ENCODE results near the gene EPHA3.
"Not testable (repeated sequence)": the region's sequence is repeated elsewhere in the genome, so short reads cannot be mapped to it uniquely, and the experiment has no call there.

The EPHA3 gene

GRCh38 chr3:89287902-89288508 is 180.6 kb downstream of the EPHA3 start:
- DNase-seq (ENCODE audit: low read depth): no peak

DNA sequence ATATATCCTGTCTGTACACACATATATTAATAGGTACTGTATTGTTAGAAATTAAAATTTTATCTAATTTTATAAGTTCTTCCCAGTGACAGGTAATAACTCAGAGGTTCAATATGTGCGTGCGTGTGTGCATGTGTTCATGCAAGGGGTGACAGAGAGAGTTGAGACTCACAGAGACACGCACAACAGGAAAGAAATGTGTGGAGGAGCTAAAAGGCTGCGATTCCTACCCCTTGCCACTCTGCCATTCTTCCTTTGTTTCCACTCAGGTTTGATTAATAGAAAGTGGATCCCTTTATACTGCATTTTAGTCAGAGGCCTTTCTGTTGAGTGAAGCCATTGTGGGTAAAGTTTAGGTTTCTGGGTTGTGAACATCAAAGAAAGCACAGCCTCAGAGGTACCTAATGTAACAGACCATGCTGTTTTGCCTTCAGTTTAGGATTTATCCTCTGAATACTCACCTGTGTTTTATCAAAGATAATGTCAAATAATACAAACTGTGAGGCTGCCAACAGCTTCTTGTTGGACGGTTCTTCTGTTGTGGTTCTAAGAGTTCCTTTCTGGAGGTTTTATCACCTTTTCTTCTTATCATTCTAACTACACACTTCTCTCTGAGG is 182.3 kb downstream of the EPHA3 start:
- DNase-seq (ENCODE audit: low read depth): no peak

DNA sequence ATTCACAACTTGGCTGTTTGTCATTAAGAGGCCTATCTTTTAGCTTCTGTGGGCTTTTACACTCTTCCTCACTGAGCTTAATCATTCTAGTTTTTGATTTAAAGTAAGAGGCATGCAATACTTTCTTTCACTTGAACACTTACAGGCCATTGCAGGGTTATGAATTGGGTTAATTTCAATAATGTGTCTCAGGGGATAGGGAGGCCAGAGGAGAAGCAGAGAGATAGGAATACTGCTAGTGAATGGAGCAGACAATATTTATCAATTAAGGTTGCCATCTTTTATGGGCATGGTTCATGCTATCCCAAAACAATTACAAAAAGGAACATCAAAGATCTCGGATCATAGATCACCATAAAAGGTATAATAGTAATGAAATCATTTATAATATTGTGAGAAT is 189.8 kb downstream of the EPHA3 start:
- DNase-seq (ENCODE audit: low read depth): no peak

DNA sequence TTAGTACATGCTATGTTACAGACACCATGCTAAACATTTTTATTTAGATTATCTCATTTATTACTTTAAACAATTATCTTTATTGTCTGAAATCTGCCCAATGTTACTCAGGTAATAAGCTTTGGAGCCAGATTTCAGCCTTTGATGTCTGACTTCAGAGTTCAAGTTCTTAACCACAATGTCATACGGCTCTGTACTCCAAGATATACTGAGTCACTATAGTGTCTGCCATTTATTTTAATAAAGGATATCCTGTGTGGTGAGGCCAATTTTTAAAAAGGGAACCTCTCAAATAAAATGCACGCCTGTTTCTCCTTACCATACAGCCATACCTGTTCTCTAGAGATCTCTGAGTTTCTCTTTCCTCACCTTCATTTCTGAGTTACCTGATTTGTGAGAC is 193.1 kb downstream of the EPHA3 start:
- no peak for DNase-seq (ENCODE audit: low read depth)

- no peak for DNase-seq (ENCODE audit: low read depth)
Observed at GRCh38 chr3:89300981-89301380, 193.6 kb downstream of the EPHA3 start.

DNA sequence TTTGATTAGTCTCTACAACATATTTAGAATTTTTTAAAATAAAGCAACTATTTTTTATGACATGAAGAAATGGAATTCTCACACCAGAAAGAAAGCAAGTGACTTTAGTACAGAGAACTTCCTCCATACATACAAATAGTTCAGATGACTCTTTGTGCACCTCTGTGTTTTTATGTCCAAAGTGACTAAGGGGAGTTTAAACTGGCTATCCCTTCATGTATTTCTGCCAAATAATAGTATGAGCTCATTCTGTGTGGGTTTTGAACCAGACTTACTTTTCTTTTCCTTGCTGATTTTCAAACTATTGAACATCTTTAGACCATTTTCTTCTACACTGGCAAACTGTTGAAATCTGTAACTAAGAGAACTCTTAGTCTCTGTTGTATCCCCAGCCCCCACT is 196.3 kb downstream of the EPHA3 start:
- DNase-seq (ENCODE audit: low read depth): no peak

DNA sequence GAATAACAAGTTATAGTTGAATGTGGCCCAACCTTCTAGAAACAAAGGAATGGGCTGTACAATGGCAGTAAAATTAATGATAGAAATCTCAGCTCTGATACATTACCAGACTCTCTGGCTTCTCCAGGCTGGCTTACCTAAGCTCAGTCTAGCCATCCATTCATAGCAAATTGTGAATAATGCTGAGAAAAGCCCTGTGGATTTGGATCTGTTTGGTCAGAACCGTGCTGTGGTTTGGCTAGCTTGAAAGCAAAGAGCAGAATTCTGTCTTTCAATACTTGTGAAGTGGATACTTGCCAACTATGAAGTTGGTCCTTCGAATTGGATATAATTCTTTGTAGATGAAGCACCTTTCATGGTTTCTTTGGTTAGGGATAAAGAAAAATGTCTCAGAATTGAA is 199.1 kb downstream of the EPHA3 start:
- no peak for DNase-seq (ENCODE audit: low read depth)

GRCh38 chr3:89311581-89311980 is 204.2 kb downstream of the EPHA3 start:
- no peak for DNase-seq (ENCODE audit: low read depth)

- no peak for DNase-seq (ENCODE audit: low read depth)
Observed at GRCh38 chr3:89312141-89312540, 204.7 kb downstream of the EPHA3 start.

- DNase-seq (ENCODE audit: low read depth): peak; percentile 8
Observed at GRCh38 chr3:89314454-89315098, 207.2 kb downstream of the EPHA3 start.

DNA sequence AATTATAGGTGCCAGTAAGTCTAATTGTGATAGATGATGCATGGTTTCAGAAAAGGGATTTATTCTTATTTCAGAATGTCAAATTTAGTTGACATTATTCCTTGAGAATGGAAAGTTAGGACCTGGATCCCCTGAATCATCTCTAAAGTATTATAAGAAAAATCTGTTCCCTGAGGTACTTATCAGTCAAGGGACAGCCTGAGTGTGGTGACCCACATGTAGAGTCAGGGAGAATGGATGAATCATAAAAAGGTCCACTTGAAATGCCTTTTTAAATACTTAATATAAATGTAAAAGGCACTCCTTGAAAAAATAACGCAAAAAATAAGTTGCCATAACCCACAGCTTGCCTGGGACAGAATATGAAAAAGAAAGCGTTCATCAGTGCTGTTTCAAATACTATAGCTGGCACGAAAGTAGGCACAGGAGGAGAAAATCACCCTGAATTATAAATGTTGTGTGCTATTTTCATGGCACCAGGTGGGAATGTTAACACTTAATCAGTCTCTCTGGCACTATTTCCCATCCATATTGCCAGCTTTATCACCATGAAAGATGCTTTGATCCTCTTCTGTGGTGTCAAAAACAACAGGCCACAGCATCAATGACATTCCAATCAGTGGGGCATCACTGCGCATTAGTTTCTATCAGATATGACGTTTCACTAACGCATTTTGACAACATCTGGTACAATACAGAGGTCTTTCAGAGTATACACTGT is 208.5 kb downstream of the EPHA3 start:
- no peak for DNase-seq (ENCODE audit: low read depth)

DNA sequence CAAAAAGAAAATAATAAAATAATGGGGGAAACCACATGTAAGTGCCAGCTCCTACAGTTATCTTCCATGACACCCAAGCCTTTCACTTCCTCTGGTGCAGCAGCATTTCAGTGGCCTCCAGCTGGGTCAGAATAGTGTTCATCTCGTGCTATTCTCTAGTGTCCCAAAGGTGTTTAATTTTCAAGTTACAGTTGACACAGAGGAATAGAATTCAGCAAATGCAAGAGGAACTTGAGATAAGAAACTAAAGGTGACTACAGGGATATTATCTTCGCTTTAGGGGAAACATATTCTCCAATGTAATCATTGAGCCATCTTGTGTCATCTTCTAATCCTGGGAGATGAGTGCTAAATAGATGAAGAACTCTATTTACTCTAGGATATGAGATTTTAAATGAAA is 212.8 kb downstream of the EPHA3 start:
- DNase-seq (ENCODE audit: low read depth): no peak

GRCh38 chr3:89326997-89327396 is 219.6 kb downstream of the EPHA3 start:
- no peak for DNase-seq (ENCODE audit: low read depth)

DNA sequence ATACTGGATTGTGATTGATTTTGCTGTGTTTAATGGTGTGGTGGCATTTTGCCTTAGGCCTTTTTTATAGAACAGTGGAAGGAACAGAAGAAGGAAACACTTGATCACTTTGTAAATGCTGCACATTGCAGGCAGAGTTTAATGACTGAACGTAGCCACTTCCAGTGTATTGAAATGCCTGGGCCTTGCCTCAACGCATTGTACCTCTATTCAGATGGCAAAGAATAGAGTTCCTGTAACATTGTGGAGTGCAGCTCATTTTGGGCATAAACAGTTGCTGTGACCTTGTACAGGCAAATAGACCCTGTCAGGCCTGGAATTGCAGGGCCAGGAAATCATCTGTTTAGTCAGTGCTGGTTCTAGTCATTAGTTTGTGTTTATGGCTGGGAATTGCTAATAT is 225.0 kb downstream of the EPHA3 start:
- no peak for DNase-seq (ENCODE audit: low read depth)

GRCh38 chr3:89332793-89333192 is 225.4 kb downstream of the EPHA3 start:
- no peak for DNase-seq (ENCODE audit: low read depth)

DNA sequence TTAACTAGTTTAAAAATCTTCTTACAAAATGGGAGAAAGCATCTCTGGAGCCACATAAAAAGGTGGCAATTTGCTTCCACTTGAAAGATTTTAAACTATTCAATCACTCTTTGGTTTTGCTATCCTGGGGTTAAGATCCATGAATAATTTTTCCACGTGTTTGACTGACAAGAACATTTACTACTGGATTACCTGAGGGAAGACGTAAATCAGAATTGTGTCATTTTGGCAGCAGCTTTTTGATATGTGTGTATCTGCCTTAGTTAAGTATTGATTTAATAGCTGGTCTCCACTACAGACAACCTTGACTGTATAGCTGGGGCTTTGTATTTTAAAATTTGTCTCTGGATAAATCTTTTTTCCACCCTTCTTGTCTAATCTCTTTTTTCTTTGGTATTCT is 228.3 kb downstream of the EPHA3 start:
- DNase-seq (ENCODE audit: low read depth): no peak

- DNase-seq (ENCODE audit: low read depth): no peak
Observed at GRCh38 chr3:89340408-89340807, 233.0 kb downstream of the EPHA3 start.

DNA sequence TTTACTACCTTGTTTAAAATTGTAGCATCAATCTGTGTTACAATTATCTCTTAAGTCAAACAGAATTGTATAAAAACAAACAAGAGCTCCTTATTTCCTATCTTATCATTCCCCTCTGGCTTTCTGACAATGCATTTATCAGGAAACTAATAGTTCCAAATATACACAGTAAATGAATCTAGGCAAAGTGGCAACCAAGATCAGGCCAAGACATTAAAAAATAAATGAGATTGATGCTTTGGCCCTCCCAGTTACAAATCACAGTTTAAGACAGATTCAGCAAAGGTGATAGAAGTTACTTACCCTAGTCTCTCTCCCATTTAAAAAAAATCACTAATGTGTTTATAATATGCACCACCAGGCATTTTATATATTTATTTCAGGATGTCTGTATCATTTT is 236.7 kb downstream of the EPHA3 start:
- DNase-seq (ENCODE audit: low read depth): no peak

GRCh38 chr3:89350935-89351334 is 243.5 kb downstream of the EPHA3 start:
- DNase-seq (ENCODE audit: low read depth): not testable (repeated sequence)

DNA sequence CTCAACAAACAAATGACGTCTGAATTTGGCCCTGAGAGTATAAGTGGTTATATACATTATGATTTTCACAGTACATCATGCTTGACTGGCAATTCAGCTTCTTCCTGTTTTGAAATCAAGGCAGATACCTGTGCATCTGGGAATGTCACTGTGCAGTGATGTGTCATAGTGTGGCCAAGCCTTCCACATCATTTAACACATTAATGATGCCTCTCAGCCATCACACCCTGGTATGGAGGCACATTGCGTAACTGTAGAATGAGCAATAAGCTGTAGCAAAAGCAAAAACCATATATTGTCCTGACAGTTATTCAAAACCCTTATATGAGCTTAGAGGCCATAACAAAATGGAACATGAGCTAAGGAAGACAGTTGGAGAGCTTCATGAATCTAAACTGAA is 246.0 kb downstream of the EPHA3 start:
- no peak for DNase-seq (ENCODE audit: low read depth)

DNA sequence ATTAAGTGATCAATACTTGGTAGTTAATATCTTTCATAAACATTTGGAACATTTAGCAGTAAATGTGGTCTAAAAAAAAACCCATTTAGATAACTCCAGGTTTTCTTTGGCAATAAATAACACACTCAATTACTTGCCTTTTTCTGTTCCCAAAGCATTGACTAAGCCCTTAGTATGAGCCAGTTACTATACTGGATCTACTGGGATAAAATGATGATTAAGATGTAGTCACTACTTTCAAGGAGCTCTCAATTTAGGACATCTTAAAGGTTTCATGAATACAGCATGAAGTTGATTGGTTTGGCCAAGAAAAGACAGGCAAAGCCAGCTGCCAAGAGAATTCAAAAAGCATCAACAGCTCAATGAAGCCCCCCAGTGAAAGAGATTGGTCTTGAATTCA is 250.9 kb downstream of the EPHA3 start:
- DNase-seq (ENCODE audit: low read depth): no peak

GRCh38 chr3:89360156-89360555 is 252.7 kb downstream of the EPHA3 start:
- peak; percentile 1 for DNase-seq (ENCODE audit: low read depth)

DNA sequence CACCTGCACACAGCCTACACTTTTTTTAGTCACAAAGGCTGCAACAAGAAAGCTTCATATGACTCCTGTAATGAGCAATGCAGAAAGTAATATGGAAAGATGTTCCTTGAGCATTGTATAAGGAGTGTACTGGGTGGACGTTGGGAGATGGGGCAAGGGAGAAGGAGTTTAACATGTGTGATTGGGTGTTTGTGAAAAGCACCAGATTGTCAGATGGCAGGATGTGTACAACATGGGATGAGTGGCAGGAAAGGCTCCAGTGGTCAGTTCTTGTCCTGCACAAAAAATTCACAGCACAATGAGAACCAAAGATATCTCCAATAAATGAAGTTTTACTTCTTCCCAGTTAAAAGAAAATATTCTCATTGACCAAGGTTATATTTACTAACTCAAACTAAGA is 255.1 kb downstream of the EPHA3 start:
- DNase-seq (ENCODE audit: low read depth): no peak

Data from ELR (cell line).